ENCODE results near the gene TRAF3IP1.
A peak's percentile ranks its signal among the peaks of the same experiment; 100 is the strongest.
"Not testable (repeated sequence)": the region's sequence is repeated elsewhere in the genome, so short reads cannot be mapped to it uniquely, and the experiment has no call there.

TRAF3IP1 gene

DNA sequence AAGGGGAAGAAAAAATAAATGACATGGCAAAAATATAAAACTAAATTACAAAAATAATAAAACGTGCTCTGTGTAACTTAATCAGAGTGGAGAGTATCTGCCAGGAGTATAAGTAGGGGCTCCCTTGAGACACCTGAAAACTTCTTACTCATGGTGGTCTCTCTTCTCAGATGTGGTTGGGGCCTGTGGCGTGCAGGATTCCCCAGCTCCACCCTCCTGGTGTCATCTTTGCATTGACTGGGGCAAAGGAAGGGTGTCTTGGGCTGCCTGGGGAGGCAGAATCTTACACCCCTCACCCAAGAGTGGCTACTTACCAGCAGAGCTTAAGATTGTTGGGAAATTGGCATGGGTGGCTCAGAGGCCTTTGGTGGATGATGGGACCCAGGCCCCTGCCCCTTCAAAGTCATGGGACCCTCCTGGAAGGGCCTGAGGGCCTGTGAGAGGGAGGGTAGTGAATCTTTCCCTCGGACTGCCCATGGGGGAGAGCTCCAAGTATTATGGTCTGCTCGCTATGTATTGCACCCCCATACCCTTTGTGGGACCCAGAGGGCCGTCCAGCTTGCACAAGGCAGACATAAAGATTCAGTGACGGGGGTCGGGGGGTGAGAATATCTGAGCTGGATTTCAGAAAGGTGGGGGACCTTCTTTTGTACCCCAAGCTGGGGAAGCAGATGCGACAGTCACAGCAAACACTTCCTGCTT lies 6.9 kb upstream of the TRAF3IP1 start:
- no peak for ATAC-seq

DNA sequence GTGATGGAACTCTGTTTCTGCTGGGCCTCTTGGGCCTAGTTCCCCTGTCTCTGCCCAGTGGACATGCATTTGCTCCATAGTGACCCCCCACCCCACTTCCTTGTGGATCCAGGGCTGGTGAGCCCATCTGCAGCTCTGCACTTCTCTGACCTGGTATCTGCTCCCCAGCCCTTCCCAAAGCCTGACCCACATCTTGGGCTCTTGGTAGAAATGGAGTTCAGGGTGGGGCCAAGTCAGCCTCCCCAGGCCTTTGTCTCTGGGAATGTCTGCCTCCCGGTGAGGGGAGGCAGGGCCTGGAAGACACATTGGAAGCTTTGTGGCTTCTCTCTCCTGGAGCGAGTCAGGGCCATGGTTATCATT lies 6.3 kb upstream of the TRAF3IP1 start:
- no peak for ATAC-seq

DNA sequence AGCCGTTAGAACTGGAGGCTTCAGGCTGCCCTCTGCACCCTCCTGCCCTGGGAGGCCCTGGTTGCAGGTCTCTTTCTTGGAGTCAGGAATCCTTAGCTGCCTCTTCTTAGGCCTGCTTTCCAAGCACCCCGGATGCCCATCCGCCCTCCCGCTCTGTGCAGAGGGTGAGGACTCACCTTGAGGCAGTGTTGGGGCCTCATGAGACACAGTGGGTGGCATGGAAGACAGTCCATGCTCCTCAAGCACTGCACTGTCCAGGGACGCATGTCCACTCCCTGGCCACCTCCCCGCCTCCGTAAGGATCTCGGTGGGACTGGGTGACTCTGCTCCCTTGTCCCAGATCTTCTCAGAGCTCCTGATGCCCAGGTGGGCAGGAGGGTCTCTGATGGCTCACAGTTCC lies 5.7 kb upstream of the TRAF3IP1 start:
- ATAC-seq = no peak

GRCh38 chr2:238315031-238315595 lies 5.2 kb upstream of the TRAF3IP1 start:
- no peak for ATAC-seq

DNA sequence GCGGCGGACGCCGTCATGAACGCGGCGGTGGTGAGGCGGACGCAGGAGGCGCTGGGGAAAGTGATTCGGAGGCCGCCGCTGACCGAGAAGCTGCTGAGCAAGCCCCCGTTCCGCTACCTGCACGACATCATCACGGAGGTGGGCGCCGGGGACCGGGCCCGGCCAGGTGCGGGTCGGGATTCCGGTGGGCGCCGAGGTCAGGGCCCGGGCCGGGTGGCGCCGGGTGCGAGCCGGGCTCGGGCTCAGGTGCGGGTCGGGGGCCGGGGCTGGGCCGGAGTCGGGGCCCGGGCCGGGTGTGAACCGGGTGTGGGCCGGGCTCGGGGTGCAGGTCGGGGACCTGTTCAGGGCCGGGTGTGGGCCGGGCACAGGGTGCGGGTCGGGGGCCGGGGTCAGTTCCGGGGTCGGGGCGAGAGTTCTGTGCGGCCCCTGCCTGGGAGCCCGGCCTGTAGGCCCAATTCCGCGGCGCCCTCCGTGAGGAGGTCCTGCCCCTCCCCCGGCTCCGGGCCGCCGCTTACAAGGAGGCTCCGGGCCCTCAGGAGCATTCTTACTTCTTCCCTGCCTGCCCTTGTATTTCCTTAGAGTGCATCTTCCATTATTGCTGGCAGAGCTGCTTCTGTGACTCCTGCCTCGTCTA lies 447 bp downstream of the TRAF3IP1 start:
- peak; percentile 42 to 44 for ATAC-seq

DNA sequence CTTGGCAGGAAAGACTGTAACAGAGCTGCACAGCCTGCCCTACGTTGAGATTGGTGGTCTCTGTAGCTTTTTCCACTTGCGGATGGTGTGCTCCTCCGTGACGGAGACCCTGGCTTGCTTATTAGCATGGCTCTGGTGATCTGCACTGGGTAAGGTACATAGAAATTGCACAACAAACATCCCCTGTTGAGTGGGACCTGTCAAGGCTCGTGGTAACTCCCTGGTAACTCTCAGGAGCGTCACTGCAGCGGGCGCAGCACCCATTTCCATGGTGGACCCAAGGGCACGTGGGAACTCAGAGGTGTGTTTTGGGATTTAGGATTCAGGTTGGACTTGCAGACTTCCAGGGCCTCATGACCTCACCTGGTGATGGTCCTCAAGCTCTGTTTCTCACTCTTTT lies 1.1 kb downstream of the TRAF3IP1 start:
- no peak for ATAC-seq

DNA sequence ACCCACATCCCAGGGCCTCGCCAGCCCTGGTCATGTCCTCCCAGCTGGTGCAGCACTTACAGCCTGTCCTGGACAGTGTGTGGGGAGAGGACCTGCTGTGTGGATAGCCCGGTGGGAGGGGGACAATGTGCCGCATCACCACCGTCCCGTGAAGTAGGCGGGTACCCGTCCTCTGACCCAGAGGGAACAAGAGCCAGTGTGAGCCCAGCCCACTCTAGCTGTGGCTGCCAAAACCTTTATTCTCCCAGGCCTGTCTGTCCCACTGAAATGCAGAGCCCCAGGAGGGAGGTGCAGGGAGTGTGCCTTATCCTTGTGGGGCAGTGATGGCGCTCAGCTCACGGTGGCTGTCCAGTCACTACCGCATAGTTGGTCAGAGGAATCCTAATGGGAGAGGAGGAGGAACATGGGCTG lies 1.7 kb downstream of the TRAF3IP1 start:
- ATAC-seq = no peak

- not testable (repeated sequence) for ATAC-seq
Observed at GRCh38 chr2:238324248-238324647, 3.9 kb downstream of the TRAF3IP1 start.

DNA sequence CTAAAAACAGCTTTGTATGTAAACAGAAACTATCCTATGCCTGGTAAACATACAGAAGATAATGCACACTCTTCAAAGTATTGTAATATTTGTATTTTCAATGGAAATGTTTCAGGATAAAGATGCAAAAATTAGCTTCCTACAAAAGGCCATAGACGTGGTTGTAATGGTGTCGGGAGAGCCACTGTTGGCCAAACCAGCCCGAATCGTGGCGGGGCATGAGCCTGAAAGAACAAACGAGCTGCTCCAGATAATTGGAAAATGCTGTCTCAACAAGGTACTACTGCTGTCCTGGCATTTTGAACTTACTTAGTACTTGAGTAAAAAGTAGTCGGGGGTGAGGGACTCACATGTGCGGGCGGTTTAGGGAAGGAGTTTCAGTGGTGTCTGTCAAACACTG lies 5.4 kb downstream of the TRAF3IP1 start:
- no peak for ATAC-seq

DNA sequence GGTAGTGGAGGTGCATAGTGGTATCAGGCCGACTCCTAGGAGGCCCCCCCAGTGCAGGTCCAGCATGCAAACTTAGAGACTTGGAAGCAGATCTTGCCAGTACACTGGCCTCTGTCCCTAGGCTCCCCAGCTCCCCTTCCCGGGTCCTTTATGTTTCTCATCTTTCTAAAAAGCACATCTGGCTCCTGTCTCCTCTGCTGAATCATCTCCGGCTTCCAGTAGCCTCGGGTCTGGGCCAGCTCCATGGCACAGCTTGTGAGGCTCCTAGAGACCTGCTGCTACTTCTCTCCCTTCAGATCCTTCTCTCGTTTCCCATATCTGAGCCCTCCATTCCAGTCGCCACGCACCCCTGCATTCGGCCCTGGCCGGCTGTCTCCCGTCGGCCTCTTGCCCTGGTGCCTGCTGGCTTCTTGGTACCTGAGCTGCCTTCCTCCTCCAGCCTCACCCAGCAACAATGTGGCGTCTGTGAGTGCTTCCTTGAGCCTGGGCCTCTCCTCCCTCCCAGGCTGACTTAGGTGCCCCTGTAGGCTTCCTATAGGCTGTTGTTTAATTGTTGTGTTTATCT lies 6.6 kb downstream of the TRAF3IP1 start:
- ATAC-seq = no peak

GRCh38 chr2:238327751-238328150 lies 7.4 kb downstream of the TRAF3IP1 start:
- no peak for ATAC-seq

DNA sequence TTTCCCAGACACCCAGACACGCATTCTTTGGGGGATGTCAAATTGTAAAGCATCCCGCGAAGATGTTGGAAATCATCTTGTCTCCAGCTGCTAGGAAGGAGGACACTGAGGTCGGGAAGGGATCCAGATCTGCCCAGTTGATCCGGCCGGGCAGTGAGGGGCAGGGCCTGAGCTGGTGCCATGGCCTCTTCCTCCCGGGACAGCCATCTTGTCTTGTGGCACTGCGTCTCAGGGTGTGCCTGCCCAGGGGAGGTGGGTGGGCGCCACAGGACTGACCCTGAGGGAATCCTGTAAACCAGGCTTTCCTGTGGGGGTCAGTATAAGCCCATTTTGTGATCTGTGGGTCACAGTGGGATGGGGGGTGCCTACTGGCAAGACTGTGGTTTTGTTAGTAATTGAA lies 10.1 kb downstream of the TRAF3IP1 start:
- no peak for ATAC-seq

DNA sequence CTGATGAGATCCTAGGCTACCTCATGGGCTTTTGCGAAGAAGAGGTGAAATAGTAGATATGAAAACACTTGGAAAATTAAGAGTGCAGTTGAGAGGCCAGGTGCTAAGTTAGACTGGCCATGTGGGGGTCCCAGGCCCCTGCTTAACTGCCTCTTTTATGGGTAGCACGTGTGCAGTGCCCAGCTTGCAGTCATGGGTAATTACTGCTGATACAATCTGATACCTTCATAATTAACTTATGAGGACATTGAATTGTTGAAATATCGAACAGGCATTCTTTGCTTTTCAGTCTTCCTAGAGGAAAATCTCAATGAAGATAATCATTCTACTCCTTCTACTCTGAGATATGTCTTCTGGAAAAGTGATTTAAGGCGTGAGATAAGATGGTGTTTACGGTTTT lies 11.6 kb downstream of the TRAF3IP1 start:
- no peak for ATAC-seq

GRCh38 chr2:238334885-238335284 lies 14.6 kb downstream of the TRAF3IP1 start:
- no peak for ATAC-seq

DNA sequence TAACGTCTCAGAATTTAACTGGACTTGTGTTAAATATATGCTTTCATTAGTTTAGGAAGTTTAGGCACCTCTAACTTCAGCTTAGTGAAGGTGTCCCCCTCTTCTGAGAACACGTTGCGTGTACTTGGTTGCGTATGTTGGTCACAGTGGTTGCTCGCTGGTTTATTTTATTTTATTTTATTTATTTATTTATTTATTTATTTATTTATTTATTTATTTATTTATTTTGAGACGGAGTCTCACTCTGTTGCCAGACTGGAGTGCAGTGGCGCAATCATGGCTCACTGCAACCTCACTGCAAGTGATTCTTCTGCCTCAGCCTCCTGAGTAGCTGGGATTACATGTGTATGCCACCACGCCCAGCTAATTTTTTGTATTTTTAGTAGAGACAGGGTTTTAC lies 15.3 kb downstream of the TRAF3IP1 start:
- not testable (repeated sequence) for ATAC-seq

GRCh38 chr2:238336151-238336550 lies 15.8 kb downstream of the TRAF3IP1 start:
- ATAC-seq = no peak

GRCh38 chr2:238336793-238337444 lies 16.6 kb downstream of the TRAF3IP1 start:
- no peak for ATAC-seq

- ATAC-seq = no peak
Observed at GRCh38 chr2:238337846-238338245, 17.5 kb downstream of the TRAF3IP1 start.

DNA sequence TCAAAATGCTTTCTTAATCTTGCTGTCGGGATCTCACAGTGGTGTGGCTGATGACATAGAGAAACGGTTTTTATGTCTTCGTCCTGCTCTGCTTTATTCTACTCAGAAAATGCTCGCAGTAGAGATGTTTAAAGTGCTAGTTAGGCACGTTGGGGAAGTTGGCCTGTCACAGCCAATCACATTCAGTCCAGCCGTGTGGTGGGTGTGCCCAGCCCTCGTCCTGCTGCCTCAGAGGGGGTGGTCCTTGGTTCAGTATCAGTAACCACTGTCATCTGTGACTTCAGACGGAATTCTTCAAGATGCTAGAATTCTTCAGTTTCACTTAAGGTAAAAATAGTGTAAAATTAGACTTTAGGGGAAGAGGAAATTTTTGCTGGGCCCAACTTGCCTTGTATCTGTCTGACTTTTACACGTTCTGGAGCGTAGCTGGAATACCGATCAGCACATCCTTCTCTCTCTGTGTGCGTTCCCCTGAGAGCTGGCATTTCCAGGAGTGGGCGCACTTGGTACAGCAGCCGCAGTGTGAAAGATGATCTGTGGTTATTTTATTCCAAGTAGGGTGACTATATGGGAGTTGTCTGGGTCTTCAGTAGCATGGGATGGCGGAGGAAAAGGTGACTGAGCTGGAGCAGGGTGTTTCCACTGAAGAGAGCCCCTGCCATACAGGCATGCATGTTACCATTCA lies 18.5 kb downstream of the TRAF3IP1 start:
- ATAC-seq = no peak

- no peak for ATAC-seq
Observed at GRCh38 chr2:238339395-238339780, 19.1 kb downstream of the TRAF3IP1 start.

DNA sequence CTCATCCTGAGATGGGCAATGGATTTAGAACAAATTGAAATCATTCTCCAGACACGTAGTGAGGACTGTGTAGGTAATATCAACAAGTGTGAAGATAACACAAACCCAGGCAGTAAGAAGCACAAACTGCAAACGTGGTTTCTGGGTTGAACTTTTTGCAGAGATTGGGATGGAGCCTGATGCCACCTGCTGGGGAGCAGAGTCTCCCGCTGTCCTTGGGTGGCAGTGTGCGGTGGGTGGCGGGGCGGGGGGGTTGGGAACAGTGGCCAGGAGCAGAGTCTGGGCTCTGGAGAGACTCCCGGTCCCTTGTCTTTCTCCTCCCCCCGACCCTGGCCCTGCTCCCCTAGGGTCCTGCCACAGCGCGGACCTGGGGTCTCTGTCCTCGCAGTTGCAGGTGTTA lies 19.5 kb downstream of the TRAF3IP1 start:
- no peak for ATAC-seq

- no peak for ATAC-seq
Observed at GRCh38 chr2:238341536-238341935, 21.2 kb downstream of the TRAF3IP1 start.

DNA sequence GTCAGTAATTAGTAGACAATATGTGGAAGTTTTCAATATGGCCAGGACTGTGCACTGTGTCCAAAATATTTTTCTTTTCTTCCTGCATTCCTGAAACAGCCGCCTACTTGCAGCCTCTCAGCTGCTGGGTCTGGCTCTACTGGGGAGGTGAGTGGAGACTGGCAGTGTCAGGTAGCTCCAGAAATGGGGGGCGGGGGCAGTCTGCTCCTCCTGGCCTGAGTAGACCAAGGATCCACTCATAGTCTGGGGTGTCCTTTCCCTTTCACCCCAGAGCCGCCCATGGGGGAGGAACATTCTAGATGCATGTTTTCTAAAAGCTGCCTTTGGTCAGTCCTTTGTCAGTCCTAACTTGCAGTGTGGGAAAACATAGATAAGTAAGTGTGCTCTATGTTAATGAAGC lies 23.7 kb downstream of the TRAF3IP1 start:
- ATAC-seq = no peak

Data from activated CD4-positive, CD25-positive, alpha-beta regulatory T cell treated with anti-CD3 and anti-CD28 coated beads, Interleukin-2, amount 50 U/mL, for 24 hours (primary cell).